Astrocyte (in vitro differentiated cells and primary cell): Measurements from ENCODE around the gene ELOVL2.

Experiments
- EZH2 ChIP-seq: IDR thresholded peaks from 2 replicates; pipeline ENCODE4 v1.6.1; 2012; ENCODE audit warnings: mild to moderate bottlenecking, low read length, inconsistent platforms; ENCODE audit not compliant: insufficient read depth
- TF ChIP-seq, protein P1 (sequence below): IDR thresholded peaks from 2 replicates; pipeline ENCODE4 v1.5.1; 2011; ENCODE audit warnings: low read depth, mild to moderate bottlenecking, inconsistent platforms, low read length, moderate library complexity; ENCODE audit not compliant: insufficient read depth

- TF ChIP-seq, protein P1, sequence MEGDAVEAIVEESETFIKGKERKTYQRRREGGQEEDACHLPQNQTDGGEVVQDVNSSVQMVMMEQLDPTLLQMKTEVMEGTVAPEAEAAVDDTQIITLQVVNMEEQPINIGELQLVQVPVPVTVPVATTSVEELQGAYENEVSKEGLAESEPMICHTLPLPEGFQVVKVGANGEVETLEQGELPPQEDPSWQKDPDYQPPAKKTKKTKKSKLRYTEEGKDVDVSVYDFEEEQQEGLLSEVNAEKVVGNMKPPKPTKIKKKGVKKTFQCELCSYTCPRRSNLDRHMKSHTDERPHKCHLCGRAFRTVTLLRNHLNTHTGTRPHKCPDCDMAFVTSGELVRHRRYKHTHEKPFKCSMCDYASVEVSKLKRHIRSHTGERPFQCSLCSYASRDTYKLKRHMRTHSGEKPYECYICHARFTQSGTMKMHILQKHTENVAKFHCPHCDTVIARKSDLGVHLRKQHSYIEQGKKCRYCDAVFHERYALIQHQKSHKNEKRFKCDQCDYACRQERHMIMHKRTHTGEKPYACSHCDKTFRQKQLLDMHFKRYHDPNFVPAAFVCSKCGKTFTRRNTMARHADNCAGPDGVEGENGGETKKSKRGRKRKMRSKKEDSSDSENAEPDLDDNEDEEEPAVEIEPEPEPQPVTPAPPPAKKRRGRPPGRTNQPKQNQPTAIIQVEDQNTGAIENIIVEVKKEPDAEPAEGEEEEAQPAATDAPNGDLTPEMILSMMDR: no peak
- TF ChIP-seq EZH2: no peak
Measured at GRCh38 chr6:10939840-10940239, 104.3 kb downstream of the ELOVL2 start.
